H1 (cell line): Measurements from ENCODE around the gene ZNF277. TPM values are rescaled to one million over a fixed set of nuclear protein-coding genes. Genes with fewer than 3 reads are reported as not detected.

Source experiments
- CTCF ChIA-PET: fragments of 300-600 bp; sonication (Branson Sonifier 250); formaldehyde crosslinking; loops from one replicate; lab custom pipeline; 2021; ENCODE audit not compliant: partially characterized antibody; lab: Charles Lee
- POLR2A ChIA-PET: fragments of 300-600 bp; sonication (Branson Sonifier 250); formaldehyde crosslinking; loops from one replicate; lab custom pipeline; 2021; ENCODE audit warnings: inconsistent platforms; ENCODE audit not compliant: partially characterized antibody; lab: Charles Lee
- DNase-seq, 2 experiments: peaks; one replicate each; pipeline versions ENCODE4 v3.0.0 to v3.0.0-alpha.2; 2010 to 2022; ENCODE audit warnings: low spot score in 2 of 2, low read depth in 1 of 2, mixed read lengths in 1 of 2
- FAIRE-seq: peaks from 2 replicates; lab custom pipeline; 2011; peaks lifted over from hg19 to GRCh38; lab: Jason Lieb, UNC
- H2AFZ ChIP-seq: 2 replicates; pipeline ENCODE4 v1.8.1; 2012; ENCODE audit warnings: low read length, inconsistent platforms
- H2AK5ac ChIP-seq: 2 replicates; pipeline ENCODE4 v1.6.1; 2013; ENCODE audit warnings: low read depth, low read length
- H2BK120ac ChIP-seq: replicated peaks from 2 replicates; pipeline ENCODE3; 2013; ENCODE audit warnings: low read depth, low read length, inconsistent platforms
- H2BK12ac ChIP-seq: 2 replicates; pipeline ENCODE4 v1.6.1; 2013; ENCODE audit warnings: low read depth, low read length
- H2BK15ac ChIP-seq: 2 replicates; pipeline ENCODE4 v1.6.1; 2013; ENCODE audit warnings: low read length
- H2BK20ac ChIP-seq: 2 replicates; pipeline ENCODE4 v1.6.1; 2013; ENCODE audit warnings: low read length
- H2BK5ac ChIP-seq: 2 replicates; pipeline ENCODE4 v1.6.1; 2013; ENCODE audit warnings: low read depth, low read length
- H3K14ac ChIP-seq: 2 replicates; pipeline ENCODE4 v1.6.1; 2013; ENCODE audit warnings: inconsistent platforms; ENCODE audit not compliant: insufficient read length
- H3K18ac ChIP-seq: 2 replicates; pipeline ENCODE4 v1.6.1; 2013; ENCODE audit warnings: low read length; ENCODE audit errors: extremely low read depth
- H3K23ac ChIP-seq: 2 replicates; pipeline ENCODE4 v1.6.1; 2013; ENCODE audit warnings: inconsistent platforms; ENCODE audit not compliant: insufficient read length
- H3K23me2 ChIP-seq: 2 replicates; pipeline ENCODE4 v1.6.1; 2013; ENCODE audit warnings: low read depth, low read length
- H3K27ac ChIP-seq: 2 replicates; pipeline ENCODE4 v1.6.1; 2011; ENCODE audit warnings: low read depth, low read length, inconsistent platforms
- H3K27me3 ChIP-seq, 4 experiments: replicated peaks in 1 of 4; 1 replicate in 1 of 4; 2 replicates in 3 of 4; pipeline versions ENCODE4 v1.6.1 to v1.8.1; 2011 to 2013; ENCODE audit warnings: low read length in 3 of 4, mild to moderate bottlenecking in 3 of 4, inconsistent platforms in 2 of 4, mixed read lengths in 2 of 4, moderate library complexity in 1 of 4; ENCODE audit not compliant: control insufficient read depth in 3 of 4, insufficient read depth in 3 of 4; ENCODE audit errors: extremely low read depth in 1 of 4
- H3K36me3 ChIP-seq, 4 experiments: 2 replicates each; pipeline versions ENCODE4 v1.6.1 to v1.8.1; 2011 to 2013; ENCODE audit warnings: mild to moderate bottlenecking in 4 of 4, low read length in 3 of 4, moderate library complexity in 2 of 4, control low read depth in 1 of 4, inconsistent platforms in 1 of 4; ENCODE audit not compliant: insufficient read depth in 4 of 4, control insufficient read depth in 2 of 4
- H3K4ac ChIP-seq: replicated peaks from 2 replicates; pipeline ENCODE3; 2013; ENCODE audit warnings: low read length, low read depth, mixed read lengths, inconsistent platforms; ENCODE audit not compliant: insufficient read length
- H3K4me1 ChIP-seq, 4 experiments: replicated peaks in 1 of 4; 1 replicate in 1 of 4; 2 replicates in 3 of 4; pipeline versions ENCODE4 v1.6.1 to v1.8.1; 2011 to 2013; ENCODE audit warnings: low read length in 3 of 4, inconsistent platforms in 2 of 4, mixed read lengths in 1 of 4; ENCODE audit not compliant: insufficient read depth in 4 of 4, control insufficient read depth in 3 of 4
- H3K4me2 ChIP-seq, 2 experiments: 2 replicates each; pipeline versions ENCODE4 v1.6.1 to v1.8.1; 2011 to 2013; ENCODE audit warnings: low read depth in 2 of 2, low read length in 2 of 2, control low read depth in 1 of 2, inconsistent platforms in 1 of 2, mild to moderate bottlenecking in 1 of 2; ENCODE audit not compliant: insufficient read depth in 1 of 2
- H3K4me3 ChIP-seq, 4 experiments: fragments of 200-600, 300-600 bp in 1 of 4; sonication (generic), shearing (Covaris generic), sonication (Bioruptor Twin) in 1 of 4; 2 replicates each; pipeline versions ENCODE4 v1.5.1 to v1.8.1; 2011 to 2016; ENCODE audit warnings: low read length in 4 of 4, low read depth in 3 of 4, control low read depth in 2 of 4, inconsistent platforms in 2 of 4, mild to moderate bottlenecking in 2 of 4, mixed read lengths in 1 of 4, moderate library complexity in 1 of 4; ENCODE audit not compliant: insufficient read depth in 2 of 4; ENCODE audit errors: extremely low read depth in 1 of 4
- H3K56ac ChIP-seq: replicated peaks from 2 replicates; pipeline ENCODE3; 2013; ENCODE audit warnings: low read depth, mild to moderate bottlenecking, mixed read lengths, low read length, inconsistent platforms; ENCODE audit not compliant: insufficient read length
- H3K79me1 ChIP-seq: 2 replicates; pipeline ENCODE4 v1.6.1; 2013; ENCODE audit warnings: low read depth, low read length, control low read depth
- H3K79me2 ChIP-seq, 2 experiments: 2 replicates each; pipeline versions ENCODE4 v1.6.1 to v1.8.1; 2012 to 2013; ENCODE audit warnings: low read length in 2 of 2, mild to moderate bottlenecking in 2 of 2, inconsistent platforms in 1 of 2; ENCODE audit not compliant: insufficient read depth in 2 of 2, control insufficient read depth in 1 of 2
- H3K9ac ChIP-seq, 4 experiments: replicated peaks in 1 of 4; 1 replicate in 1 of 4; 2 replicates in 3 of 4; pipeline versions ENCODE4 v1.6.1 to v1.8.1; 2011 to 2013; ENCODE audit warnings: low read depth in 3 of 4, low read length in 3 of 4, control low read depth in 2 of 4, mild to moderate bottlenecking in 2 of 4, moderate library complexity in 2 of 4, inconsistent platforms in 1 of 4; ENCODE audit errors: extremely low read depth in 1 of 4
- H3K9me3 ChIP-seq, 2 experiments: 2 replicates each; pipeline versions ENCODE4 v1.6.1 to v1.8.1; 2012 to 2013; ENCODE audit warnings: mild to moderate bottlenecking in 2 of 2, moderate library complexity in 2 of 2, control low read depth in 1 of 2, inconsistent platforms in 1 of 2, low read depth in 1 of 2, low read length in 1 of 2, mixed read lengths in 1 of 2; ENCODE audit not compliant: insufficient read depth in 2 of 2
- H4K20me1 ChIP-seq, 2 experiments: replicated peaks in 1 of 2; 2 replicates each; pipeline versions ENCODE3 to v1.8.1; 2011 to 2013; ENCODE audit warnings: inconsistent platforms in 2 of 2, low read length in 2 of 2, mild to moderate bottlenecking in 1 of 2; ENCODE audit not compliant: insufficient read depth in 2 of 2, control insufficient read depth in 1 of 2
- H4K5ac ChIP-seq: 2 replicates; pipeline ENCODE4 v1.6.1; 2013; ENCODE audit warnings: low read length, low read depth, mixed read lengths, inconsistent platforms; ENCODE audit not compliant: insufficient read length
- H4K8ac ChIP-seq: 2 replicates; pipeline ENCODE4 v1.8.0; 2013; ENCODE audit warnings: mild to moderate bottlenecking, moderate library complexity, low read length, inconsistent platforms; ENCODE audit not compliant: insufficient read depth; ENCODE audit errors: extremely low read depth
- H4K91ac ChIP-seq: replicated peaks from 2 replicates; pipeline ENCODE3; 2013; ENCODE audit warnings: low read length, mixed read lengths, inconsistent platforms; ENCODE audit not compliant: insufficient read length
- CHD1 ChIP-seq: IDR thresholded peaks from 2 replicates; pipeline ENCODE4 v1.6.1; 2012; ENCODE audit warnings: low read depth, low read length, improper control_type of control experiment
- GABPA ChIP-seq: IDR thresholded peaks from 2 replicates; pipeline ENCODE4 v1.6.1; 2011; ENCODE audit warnings: mild to moderate bottlenecking, low read length, moderate library complexity, borderline replicate concordance; ENCODE audit not compliant: insufficient read depth
- KDM5A ChIP-seq: fragments of 200-600 bp; IDR thresholded peaks from 2 replicates; pipeline ENCODE4 v1.7.1; 2012; ENCODE audit warnings: mild to moderate bottlenecking, low read length, inconsistent platforms, mixed read lengths
- SIRT6 ChIP-seq: IDR thresholded peaks from one replicate; pipeline ENCODE4 v1.7.1; 2012; ENCODE audit warnings: low read length, inconsistent platforms
- WGBS, 2 experiments: shearing (Covaris generic) in 1 of 2; methylation state at CpG; one replicate each; pipeline versions ENCODE4 v1.1.6 to v1.1.7; 2013 to 2015; ENCODE audit warnings: low lambda C conversion rate in 2 of 2, mixed read lengths in 2 of 2, inconsistent platforms in 1 of 2, low coverage in 1 of 2, missing lambda C conversion rate in 1 of 2; ENCODE audit not compliant: insufficient replicate concordance in 2 of 2, insufficient coverage in 1 of 2, insufficient read length in 1 of 2; ENCODE audit errors: extremely low coverage in 1 of 2, missing lambda C conversion rate in 1 of 2; 5-methylcytosine and 5-hydroxymethylcytosine counted together
- polyA plus RNA-seq, 7 experiments: library from polyadenylated mRNA; depleted of rRNA in 3 of 7; stranded (reverse) in 5 of 7; unstranded in 2 of 7; fragments of >200 nt in 5 of 7; fragments of 200-250 nt in 2 of 7; gene quantifications; 1 replicate in 5 of 7; 2 replicates in 1 of 7; 4 replicates in 1 of 7; pipeline versions ENCODE4 v1.2.1 to v1.2.3, GENCODE V29; 2011 to 2013; ENCODE audit warnings: missing spikeins in 2 of 7, mixed read lengths in 2 of 7
- total RNA-seq: library from RNA; stranded (reverse); fragmentation: NEBNext Ultra II Directional; extraction: Animal tissue kit (Norgen Biotek cat#: 25700); gene quantifications from 2 replicates; pipeline ENCODE4 v1.2.1, GENCODE V29; 2021

Gene ZNF277
- total and polyA plus RNA-seq, 2 of the 8 experiments (the other 6 are each of a cell fraction or from before 2014, with no cell fraction given) = 5.1 to 21.7 TPM

- TF ChIP-seq GABPA = no peak
- TF ChIP-seq KDM5A = no peak
- TF ChIP-seq CHD1 = no peak
- TF ChIP-seq SIRT6 = no peak
- Histone ChIP-seq H3K23ac (no peak overlapping the region), H3K79me2 (peaks cover 0 to 63% of the 10 kb centered on the region in 2 experiments; a peak in 2 of 4 replicates), H3K36me3 (no peaks in the 10 kb centered on the region), H3K4me2 (no peak overlapping the region), H2BK5ac (no peak overlapping the region), H3K9ac (no peak overlapping the region), H3K4me1 (no peaks in the 10 kb centered on the region; a peak in 2 of 7 replicates), H3K27ac (no peak overlapping the region), H3K9me3 (no peaks in the 10 kb centered on the region), H2BK12ac (no peak overlapping the region), H4K20me1 (peaks cover 0 to 5% of the 10 kb centered on the region in 2 experiments), H3K27me3 (no peaks in the 10 kb centered on the region), H2AFZ (no peak overlapping the region), H3K23me2 (no peaks in the 10 kb centered on the region), H3K18ac (no peak overlapping the region), H4K91ac (no peak overlapping the region), H2BK20ac (no peak overlapping the region), H3K56ac (no peak overlapping the region), H4K8ac (no peak overlapping the region), H2BK15ac (no peak overlapping the region), H2AK5ac (no peak overlapping the region), H3K79me1 (no peaks in the 10 kb centered on the region; the same call in none of the 2 replicates), H3K4me3 (no peak overlapping the region), H3K4ac (no peak overlapping the region), H3K14ac (no peak overlapping the region), H4K5ac (no peak overlapping the region), H2BK120ac (no peak overlapping the region)
- DNase-seq = no peak
- CTCF ChIA-PET = no interaction called here
- FAIRE-seq = no peak
- POLR2A ChIA-PET = no interaction called here
- 92% methylated on average over 2 of the region's 2 CpGs; no CpG with 5 or more reads in 1 of the 2 experiments for WGBS, 2 experiments
These were observed 22.1 kb downstream of the ZNF277 start for GRCh38 chr7:112228632-112229031.
